HG02642 (cell line): ENCODE results near the gene ZNF578.
"Not testable (repeated sequence)": the region's sequence is repeated elsewhere in the genome, so short reads cannot be mapped to it uniquely, and the experiment has no call there.

ENCODE experiments used
- ATAC-seq: cut with Tn5 transposase; IDR thresholded peaks from one replicate; pipeline ENCODE4 v1.9.1; 2021; ENCODE audit warnings: mild to moderate bottlenecking; ENCODE audit not compliant: unreplicated experiment, poor library complexity

Gene ZNF578

DNA sequence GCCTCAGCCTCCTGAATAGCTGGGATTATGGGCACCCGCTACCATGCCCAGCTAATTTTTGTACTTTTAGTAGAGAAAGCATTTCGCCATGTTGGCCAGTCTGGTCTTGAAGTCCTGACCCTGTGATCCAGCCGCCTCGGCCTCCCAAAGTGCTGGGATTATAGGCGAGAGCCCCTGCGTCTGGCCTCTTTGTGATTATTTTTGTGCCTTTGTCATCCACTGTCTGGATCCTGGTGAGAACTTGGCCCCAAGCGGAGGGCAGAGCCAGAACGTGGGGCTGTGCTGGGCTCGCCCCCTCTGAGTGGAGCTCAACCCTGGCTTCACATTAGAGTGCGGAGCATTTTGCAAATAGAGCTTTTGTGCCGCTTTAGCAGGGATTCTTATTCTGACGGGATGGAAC lies 47.6 kb downstream of the ZNF578 start:
- not testable (repeated sequence) for ATAC-seq

DNA sequence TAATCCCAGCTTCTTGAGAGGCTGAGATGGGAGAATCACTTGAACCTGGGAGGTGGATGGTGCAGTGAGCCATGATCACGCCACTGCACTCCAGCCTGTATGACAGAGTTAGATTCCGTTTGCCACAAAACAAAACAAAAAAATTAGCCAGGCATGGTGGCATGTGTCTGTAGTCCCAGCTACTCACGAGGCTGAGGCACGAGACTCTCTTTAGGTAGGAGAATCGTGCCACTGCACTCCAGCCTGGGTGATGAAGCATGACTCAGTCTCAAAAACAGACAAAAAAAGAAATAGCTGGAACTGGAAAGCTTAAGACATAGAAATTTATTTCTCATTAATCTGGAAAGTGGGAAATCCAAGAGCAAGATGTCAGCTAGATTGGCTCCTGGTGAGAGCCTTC lies 53.9 kb downstream of the ZNF578 start:
- no peak for ATAC-seq

DNA sequence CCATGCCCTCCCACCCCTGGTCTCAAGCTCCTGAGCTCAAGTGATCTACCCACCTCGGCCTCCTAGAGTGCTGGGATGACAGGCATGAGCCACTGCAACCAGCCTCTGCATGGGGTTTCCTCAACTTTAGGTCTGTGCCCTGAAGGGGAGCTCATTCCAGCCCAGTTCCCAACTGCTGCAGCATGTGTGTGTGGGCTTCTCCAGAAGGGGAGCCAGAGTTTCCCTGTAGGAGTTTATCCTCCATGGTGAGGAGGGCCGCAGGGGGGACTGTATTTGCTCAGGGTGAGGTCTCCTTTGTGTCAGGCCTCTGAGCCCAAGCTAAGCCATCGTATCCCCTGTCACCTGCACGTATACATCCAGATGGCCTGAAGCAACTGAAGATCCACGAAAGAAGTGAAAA lies 62.8 kb downstream of the ZNF578 start:
- ATAC-seq, result no peak

DNA sequence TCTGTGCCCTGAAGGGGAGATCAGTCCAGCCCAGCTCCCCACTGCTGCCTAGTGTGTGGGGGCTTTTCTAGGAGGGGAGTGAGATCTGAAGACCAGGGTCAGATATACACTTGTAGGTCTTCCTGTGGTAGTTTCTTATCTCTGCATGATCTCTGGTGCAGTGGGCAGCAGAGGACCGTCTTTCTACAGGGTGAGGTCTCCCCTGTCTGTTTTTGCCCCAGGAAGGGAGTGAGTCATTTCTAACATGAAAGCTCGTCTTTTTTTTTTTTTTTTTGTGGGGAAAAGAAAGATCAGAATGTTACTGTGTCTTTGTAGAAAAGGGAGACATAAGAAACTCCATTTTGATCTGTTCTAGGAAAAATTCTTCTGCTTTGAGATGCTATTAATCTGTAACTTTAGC lies 65.3 kb downstream of the ZNF578 start:
- no peak for ATAC-seq

DNA sequence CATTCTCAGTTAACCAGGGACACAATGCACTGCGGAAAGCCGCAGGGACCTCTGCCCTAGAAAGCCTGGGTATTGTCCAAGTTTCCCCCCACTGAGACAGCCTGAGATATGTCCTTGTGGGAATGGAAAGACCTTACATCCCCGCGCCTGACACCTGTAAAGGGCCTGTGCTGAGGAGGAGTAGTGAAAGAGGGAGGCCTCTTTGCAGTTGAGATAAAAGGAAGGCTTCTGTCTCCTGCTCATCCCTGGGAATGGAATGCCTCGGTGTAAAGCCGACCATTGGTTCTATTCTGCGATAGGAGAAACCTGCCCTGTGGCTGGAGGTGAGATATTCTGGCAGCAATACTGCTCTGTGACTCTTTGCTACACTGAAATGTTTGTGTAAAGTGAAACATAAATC lies 65.8 kb downstream of the ZNF578 start:
- not testable (repeated sequence) for ATAC-seq

DNA sequence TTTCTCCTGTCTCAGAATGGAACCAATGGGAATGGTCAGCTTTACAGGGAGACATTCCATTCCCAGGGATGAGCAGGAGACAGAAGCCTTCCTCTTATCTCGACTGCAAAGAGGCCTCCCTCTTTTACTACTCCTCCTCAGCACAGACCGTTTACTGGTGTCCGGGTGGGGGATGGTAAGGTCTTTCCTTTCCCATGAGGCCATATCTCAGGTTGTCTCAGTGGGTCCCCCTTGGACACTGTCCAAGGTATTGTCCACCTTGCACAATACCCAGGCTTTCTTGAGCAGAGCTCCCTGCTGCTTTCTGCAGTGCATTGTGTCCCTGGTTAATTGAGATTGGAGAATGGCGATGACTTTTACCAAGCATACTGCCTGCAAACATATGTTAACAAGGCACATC lies 66.7 kb downstream of the ZNF578 start:
- no peak for ATAC-seq

DNA sequence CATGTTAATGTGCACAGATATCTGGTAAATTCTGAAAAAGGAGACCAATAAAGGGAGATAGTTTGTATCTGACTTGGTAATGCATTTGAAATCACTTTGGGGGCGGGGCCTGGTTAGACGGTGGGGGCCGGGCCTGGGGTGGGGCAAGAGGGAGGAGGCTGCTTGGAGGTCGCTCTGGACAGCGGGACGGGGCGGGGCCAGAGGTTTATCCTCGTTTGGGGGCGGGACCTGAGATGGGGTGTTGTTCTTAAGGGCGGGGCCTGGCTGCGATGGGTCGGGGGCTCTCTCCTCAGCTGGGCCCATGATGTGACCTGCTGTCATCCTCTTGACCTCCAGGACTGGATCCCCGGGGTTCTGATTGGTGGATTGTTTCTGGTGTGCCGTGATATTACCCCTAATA lies 69.2 kb downstream of the ZNF578 start:
- ATAC-seq, result no peak

DNA sequence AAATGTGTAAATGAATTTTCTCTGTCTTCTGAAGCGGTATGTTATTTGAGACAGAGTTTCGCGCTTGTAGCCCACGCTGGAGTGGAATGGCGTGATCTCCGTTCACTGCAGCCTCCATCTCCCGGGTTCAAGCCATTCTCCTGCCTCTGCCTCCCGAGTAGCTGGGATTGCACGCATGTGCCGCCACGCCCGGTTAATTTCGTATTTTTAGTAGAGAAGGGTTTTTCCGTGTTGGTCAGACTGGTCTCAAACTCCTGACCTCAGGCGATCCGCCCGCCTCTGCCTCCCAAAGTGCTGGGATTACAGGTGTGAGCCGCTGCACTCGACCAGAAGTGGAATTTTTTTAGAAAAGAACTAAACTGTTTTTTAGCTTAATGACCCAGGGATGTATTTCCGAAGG lies 70.7 kb downstream of the ZNF578 start:
- no peak for ATAC-seq

DNA sequence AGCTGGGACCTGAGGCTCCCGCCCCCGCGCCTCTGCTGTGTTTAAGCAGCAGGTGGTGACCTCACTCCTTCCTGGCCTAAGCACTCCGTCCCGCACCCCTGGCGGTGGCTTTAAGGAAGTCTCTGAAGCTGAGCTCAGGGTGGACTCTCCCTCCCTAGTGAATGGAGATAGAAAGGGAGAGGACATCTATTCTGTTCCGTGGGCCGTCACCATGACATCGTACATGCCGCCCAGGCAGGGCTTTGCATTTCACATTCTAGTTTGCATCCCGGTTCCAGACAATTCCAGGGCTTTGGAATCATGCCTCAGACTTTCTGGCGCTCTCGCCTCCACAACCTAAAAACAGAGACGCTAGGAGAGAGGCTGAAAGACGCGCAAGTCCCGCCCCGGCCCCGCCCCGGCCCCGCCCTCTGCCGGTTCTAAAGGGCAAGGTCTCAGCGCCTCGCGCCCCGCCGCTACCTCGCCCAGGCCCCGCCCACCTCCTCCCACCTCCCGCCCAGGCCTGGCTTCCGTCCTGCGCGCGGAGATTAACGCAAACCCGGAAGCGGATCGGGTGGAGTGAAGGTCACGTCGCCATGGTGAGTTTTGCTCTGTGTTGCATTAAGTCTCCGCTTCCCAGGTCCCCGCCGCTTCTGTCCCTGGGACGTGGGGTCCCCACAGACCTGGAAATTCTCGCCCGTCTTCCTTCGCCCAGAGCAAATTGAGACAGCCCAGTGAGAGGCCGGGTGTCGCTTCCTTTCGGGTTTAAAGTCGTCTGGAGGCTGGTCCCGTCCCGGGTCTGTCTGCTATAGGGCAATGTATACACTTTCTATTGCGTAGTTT lies 74.0 kb downstream of the ZNF578 start, which contains the start of gene ZNF808:
Gene ZNF808, plus strand, starts transcription at position 535 of the 822 bp plus-strand sequence. CDS start 15,617 bp downstream, outside the sequence.
- ATAC-seq, result peak; percentile 90

DNA sequence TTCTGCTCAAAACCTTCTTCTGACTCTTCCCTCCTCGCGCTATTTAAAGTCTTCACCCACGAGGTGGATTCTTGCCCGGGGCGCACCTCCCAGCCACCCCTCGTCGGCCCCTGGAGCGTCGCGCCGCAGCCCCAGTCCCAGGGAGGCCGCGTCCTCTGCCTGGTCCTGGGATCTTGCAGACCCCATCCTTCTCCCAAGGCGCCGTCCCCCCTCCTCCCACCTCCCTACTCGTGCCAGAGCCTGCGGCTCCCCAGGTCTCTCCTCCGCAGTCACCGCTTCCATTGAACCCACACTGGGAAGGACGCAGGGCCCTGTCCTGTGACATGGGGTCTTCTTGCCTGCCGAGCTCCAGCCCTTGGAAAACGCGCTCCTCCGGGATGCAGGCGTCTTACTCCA lies 74.6 kb downstream of the ZNF578 start:
- ATAC-seq, result peak; percentile 30

DNA sequence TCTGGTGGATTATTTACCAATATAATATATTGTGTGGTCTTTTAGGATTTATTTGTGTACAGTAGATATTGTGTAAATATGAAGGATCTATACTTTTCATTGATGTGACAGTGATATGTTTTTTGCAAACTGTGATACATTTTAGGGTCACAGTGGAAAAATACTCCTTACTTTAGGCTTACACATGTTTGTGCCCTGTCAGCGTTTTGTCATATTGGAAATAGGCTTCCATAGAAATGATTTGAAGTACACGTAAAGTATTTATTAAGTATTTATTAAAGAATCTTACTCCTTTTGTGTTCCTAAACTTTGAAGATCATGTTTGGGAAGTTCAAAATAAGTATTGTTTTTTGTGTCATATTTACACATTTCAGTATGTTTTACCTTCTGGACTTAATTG lies 79.1 kb downstream of the ZNF578 start:
- ATAC-seq, result no peak

DNA sequence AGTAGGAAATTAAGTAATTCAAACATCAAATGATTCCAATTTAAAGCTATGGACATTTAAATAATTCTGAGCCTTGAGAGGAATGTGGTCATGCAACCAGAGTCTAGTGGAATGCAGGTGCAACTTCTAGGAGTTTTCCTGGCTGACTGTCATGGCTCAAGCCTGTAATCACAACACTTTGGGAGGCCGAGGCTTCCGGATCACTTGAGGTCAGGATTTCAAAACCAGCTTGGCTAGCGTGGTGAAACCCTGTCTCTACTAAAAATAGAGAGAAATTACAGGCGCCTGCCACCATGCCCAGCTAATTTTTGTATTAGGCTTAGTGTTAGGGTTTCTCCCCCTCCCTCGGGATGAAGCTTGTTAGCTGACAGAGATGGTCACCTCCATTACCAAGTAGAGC lies 80.5 kb downstream of the ZNF578 start:
- ATAC-seq, result no peak

DNA sequence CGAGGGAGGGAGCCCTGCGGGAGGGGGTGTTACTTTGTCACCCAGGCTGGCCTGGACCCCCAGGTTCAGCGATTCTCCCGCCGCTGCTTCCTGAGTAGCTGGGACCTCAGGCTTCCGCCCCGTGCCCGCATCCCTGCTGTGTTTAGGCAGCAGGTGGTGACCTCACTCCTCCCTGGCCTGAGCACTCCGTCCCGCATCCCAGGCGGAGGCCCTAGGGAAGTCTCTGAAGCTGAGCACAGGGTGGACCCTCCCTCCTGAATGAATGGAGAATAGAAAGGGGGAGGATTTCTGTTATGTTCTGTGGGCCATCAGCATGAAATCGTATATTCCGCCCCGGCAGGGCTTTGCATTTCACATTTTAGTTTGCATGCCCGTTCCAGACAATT lies 82.0 kb downstream of the ZNF578 start:
- peak; percentile 7 for ATAC-seq

DNA sequence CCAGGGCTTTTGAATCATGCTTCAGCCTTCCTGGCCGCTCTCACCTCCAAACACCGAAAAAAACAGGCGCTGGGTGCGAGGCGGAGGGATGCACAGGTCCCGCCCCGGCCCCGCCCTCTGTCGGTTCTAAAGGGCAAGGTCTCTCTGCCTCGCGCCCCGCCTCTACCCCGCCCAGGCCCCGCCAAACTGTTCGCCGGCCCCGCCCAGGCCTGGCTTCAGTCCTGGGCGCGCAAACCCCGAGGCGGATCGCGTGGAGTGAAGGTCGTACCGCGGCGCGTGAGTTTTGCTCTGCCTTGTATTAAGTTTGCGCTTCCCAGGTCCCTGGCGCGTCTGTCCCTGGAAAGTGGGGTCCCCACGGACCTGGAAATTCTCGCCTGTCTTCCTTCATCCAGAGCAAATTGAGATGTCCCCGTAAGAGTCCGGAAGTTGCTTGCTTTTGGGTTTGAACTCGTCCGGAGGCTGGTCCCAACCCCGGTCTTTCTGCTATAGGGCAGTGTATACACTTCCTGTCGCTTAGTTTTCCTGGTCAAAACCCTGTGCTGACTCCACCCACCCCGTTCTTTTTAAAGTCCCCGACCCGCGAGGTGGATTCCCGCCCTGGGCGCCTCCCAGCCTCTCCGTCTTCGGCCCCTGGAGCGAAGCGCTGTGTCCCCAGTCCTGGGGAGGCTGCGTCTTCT lies 82.6 kb downstream of the ZNF578 start:
- peak; percentile 92 for ATAC-seq

DNA sequence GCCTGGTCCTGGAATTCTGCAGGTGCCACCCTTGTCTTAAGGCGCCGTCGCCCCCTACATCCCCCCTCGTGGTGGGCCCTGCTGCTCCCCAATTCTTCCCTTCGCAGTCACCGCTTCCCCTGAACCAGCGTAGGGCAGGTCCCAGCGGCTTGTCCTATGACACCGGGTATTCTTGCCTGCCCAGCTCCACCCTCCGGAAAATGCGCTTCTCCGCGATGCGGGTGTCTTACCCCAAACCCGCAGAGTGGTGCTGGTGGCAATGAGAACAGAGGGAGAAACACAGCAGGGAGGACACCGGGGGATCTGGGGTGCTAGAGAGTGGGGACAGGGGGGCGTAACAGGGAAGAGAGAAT lies 83.1 kb downstream of the ZNF578 start:
- no peak for ATAC-seq

DNA sequence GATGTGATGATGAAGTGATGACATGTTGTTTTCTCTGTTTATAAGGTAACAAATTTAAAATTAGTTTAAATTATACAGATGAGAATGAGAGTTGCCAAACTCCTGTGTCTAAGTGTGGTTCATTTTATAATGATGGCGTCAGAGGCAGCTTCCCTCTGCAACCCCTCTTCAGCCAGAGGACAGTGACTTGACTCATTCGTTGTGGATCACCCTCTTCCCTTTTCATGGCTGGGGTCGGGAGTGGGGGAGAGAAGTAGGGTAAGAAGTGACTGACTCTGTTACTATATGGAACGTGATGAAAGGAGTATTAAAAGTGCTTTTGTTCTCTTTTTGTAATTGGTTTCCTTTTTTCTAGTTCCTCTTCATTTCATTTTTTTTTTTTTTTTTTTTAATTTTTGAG lies 85.5 kb downstream of the ZNF578 start:
- not testable (repeated sequence) for ATAC-seq

DNA sequence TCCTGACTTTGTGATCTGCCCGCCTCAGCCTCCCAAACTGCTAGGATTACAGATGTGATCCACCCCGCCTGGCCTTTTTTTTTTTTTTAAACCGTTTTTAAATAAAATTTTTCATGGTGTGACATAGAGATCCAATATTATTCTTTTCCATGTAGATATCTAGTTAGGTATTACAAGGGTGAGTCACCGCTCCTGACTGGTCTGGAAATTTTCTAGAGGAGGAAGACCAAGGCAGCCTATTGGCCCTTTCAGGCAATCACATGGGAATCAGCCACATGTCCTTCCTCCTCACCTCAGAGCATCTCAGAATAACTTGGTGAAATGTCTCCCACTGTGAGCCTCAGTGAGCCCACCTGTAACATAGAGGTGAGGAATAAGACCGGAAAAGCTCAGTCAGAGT lies 87.8 kb downstream of the ZNF578 start:
- not testable (repeated sequence) for ATAC-seq

DNA sequence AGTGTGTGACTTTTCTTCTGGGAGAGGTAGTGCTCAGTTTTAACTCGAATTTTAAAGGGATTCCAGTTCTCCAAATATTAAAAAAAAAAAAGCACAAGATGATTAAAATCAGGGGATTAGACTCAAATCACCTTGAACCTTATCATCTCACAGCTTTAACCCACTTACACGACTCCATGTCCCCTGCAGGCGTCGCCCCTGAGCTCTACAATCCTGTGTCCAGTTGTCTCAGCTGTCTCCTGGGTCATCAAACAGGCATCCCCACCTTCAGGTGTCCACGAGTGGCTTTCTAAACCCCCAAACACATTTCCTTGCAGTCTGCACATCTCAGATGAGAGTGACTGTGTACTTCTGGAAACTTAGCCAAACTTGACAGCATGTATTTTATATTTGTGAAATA lies 88.3 kb downstream of the ZNF578 start:
- ATAC-seq, result no peak

DNA sequence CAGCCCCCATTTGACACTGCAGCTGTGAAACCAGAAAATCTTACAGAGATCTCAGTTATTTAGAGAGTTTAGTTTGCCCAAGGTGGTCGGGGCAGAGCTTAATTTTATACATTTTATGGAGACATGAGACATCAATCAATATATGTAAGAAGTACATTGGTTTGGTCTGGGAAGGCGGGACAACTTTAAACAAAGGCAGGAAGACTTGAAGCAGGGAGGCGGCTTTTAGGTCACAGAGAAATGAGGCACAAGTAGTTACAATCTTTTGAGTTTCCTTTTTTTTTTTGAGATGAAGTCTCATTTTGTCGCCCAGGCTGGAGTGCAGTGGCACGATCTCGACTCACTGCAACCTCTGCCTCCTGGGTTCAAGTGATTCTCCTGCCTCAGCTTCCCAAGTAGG lies 89.2 kb downstream of the ZNF578 start:
- ATAC-seq, result not testable (repeated sequence)

DNA sequence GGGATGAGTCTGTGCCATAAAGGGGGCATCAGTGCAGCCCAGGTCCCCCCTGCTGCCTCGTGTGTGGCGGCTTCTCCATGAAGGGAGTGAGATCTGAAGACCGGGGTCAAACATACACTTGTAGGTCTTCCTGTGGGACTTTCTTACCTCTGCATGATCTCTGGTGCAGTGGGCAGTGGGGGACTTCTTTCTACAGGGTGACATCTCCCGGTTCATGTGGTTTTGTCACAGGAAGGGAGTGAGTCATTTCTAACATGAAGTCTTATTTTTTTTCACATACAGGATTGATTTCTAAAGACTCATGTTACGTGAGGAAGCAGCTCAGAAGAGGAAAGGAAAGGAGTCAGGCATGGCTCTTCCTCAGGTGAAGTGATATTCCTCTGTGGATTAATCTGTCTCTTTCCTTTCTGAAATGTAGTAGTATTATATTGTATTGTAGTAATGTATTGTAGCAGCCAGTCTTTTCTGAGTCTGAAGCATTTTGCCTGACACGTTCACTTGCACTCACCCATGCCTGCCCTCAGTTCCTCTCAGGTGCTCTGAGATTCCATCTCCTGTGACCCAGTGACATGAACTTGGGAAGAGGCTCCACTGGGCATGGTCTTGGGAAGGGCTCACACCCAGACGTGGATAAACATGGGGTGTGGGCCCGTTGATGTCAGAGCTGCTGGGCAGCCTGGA lies 89.8 kb downstream of the ZNF578 start:
- ATAC-seq, result no peak

DNA sequence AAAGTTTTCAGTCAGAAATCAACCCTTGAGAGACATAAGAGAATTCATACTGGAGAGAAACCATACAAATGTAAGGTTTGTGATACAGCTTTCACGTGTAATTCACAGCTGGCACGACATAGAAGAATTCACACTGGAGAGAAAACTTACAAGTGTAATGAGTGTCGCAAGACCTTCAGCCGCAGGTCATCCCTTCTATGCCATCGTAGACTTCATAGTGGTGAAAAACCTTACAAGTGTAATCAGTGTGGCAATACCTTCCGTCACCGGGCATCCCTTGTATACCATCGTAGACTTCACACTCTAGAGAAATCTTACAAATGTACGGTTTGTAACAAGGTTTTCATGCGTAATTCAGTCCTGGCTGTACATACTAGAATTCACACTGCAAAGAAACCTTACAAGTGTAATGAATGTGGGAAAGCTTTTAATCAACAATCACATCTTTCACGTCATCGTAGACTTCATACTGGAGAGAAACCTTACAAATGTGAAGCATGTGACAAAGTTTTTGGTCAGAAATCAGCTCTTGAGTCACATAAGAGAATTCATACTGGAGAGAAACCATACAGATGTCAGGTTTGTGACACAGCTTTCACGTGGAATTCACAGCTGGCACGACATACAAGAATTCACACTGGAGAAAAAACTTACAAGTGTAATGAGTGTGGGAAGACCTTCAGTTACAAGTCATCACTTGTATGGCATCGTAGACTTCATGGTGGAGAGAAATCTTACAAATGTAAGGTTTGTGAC lies 101.0 kb downstream of the ZNF578 start:
- ATAC-seq, result no peak
